OCI-LY1 (cell line): ENCODE data around the gene RHBDF2.
"Not testable (repeated sequence)": the region's sequence is repeated elsewhere in the genome, so short reads cannot be mapped to it uniquely, and the experiment has no call there.

Experiments
- H2AFZ ChIP-seq: fragments of 200-600 bp; sonication (generic), shearing (Covaris generic); 2 replicates; pipeline ENCODE4 v1.6.0; 2014; ENCODE audit warnings: antibody characterized with exemption, mild to moderate bottlenecking, low read length
- H3F3A ChIP-seq: fragments of 200-600 bp; sonication (generic), shearing (Covaris generic); 2 replicates; pipeline ENCODE4 v1.6.0; 2014; ENCODE audit warnings: mild to moderate bottlenecking, antibody characterized with exemption, low read length, moderate library complexity; ENCODE audit not compliant: insufficient read depth
- H3K27ac ChIP-seq: fragments of 200-600 bp; sonication (generic); 2 replicates; pipeline ENCODE4 v1.5.1; 2014; ENCODE audit warnings: low read length, mixed run types, mild to moderate bottlenecking, low read depth; ENCODE audit not compliant: poor library complexity, severe bottlenecking
- H3K27me3 ChIP-seq: fragments of 200-600 bp; sonication (generic); 2 replicates; pipeline ENCODE4 v1.6.0; 2014; ENCODE audit warnings: antibody characterized with exemption, mild to moderate bottlenecking, low read length, moderate library complexity; ENCODE audit not compliant: insufficient read depth
- H3K36me3 ChIP-seq: fragments of 200-600 bp; sonication (generic); 2 replicates; pipeline ENCODE4 v1.6.1; 2014; ENCODE audit warnings: mild to moderate bottlenecking, antibody characterized with exemption, low read length, moderate library complexity, mixed read lengths; ENCODE audit not compliant: insufficient read depth
- H3K4me1 ChIP-seq: fragments of 200-600 bp; sonication (generic); 2 replicates; pipeline ENCODE4 v1.5.1; 2014; ENCODE audit warnings: mild to moderate bottlenecking, low read length, moderate library complexity; ENCODE audit not compliant: insufficient read depth, severe bottlenecking
- H3K4me2 ChIP-seq: fragments of 200-600 bp; sonication (generic), shearing (Covaris generic); 2 replicates; pipeline ENCODE4 v1.6.1; 2014; ENCODE audit warnings: low read length
- H3K4me3 ChIP-seq: fragments of 200-600 bp; sonication (generic); 2 replicates; pipeline ENCODE4 v1.5.1; 2014; ENCODE audit warnings: low read length, low read depth, mild to moderate bottlenecking, mixed read lengths; ENCODE audit not compliant: poor library complexity, severe bottlenecking
- H3K79me2 ChIP-seq: fragments of 200-600 bp; shearing (Covaris generic); 2 replicates; pipeline ENCODE4 v1.6.1; 2016; ENCODE audit warnings: mixed run types, low read length, mixed read lengths; ENCODE audit not compliant: insufficient read depth
- H3K9ac ChIP-seq: fragments of 200-600 bp; sonication (generic), shearing (Covaris generic); 2 replicates; pipeline ENCODE4 v1.6.1; 2014; ENCODE audit warnings: mild to moderate bottlenecking, low read length, mixed read lengths
- H3K9me2 ChIP-seq: fragments of 200-600 bp; sonication (generic), shearing (Covaris generic); 2 replicates; pipeline ENCODE4 v1.6.1; 2014; ENCODE audit warnings: low read depth, mild to moderate bottlenecking, low read length, mixed read lengths
- H3K9me3 ChIP-seq: fragments of 200-600 bp; shearing (Covaris generic); 2 replicates; pipeline ENCODE4 v1.6.1; 2014; ENCODE audit warnings: low read length, mixed read lengths
- H4K20me1 ChIP-seq: fragments of 200-600 bp; sonication (generic), shearing (Covaris generic); 2 replicates; pipeline ENCODE4 v1.6.0; 2016; ENCODE audit warnings: mild to moderate bottlenecking, low read length; ENCODE audit not compliant: insufficient read depth
- EZH2 ChIP-seq: fragments of 200-600 bp; sonication (generic), shearing (Covaris generic); IDR thresholded peaks from 2 replicates; pipeline ENCODE4 v1.8.0; 2017; ENCODE audit warnings: borderline replicate concordance, mixed run types, mild to moderate bottlenecking, antibody characterized with exemption, low read length, moderate library complexity, mixed read lengths
- TF ChIP-seq, protein P1 (sequence below): fragments of 200-600 bp; sonication (generic), shearing (Covaris generic); IDR thresholded peaks from 2 replicates; pipeline ENCODE4 v1.5.1; 2017; ENCODE audit warnings: mild to moderate bottlenecking, antibody characterized with exemption, low read length, moderate library complexity, mixed read lengths

Gene RHBDF2

GRCh38 chr17:76528156-76528527, 26.9 kb upstream of the RHBDF2 start:
- peak overlapping the region; percentile 67 for H3K9ac ChIP-seq

DNA sequence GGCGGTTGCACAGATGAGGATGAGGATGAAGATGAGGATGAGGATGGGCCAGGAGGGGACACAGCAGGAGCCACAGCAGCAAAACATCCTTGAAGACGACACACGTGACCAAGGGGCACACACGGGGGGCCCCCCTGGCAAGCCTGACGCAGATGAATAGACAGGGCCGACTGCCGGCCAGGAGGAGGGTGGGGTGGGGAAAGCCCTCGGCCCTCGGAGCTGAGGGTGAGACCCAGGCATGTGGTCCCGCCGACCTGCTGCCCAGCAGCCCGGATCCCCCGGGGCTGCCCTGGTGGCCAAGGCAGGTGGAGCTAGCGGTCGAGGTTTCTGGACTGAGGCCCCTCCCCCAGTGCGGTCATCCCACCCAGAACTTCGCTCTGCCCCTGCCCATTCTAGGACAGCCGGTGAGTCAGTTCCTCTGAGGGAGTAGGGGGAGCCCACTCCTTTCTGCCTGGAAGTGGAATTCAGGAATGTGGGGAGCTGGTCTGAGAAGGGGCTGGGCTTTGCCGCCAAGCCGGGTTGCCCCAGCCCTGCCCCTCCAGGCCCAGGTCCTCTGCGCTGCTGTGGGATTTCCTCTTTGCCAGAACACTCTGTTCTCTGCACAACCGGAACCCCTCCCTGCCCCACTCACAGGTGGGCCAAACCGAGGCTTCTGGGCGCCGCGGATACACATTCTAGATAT, 26.3 kb upstream of the RHBDF2 start:
- no peaks in the 10 kb centered on the region for H3K9me2 ChIP-seq
- H3K4me1 ChIP-seq: peaks cover 44% of the 10 kb centered on the region
- H3K9me3 ChIP-seq: no peaks in the 10 kb centered on the region
- H3K79me2 ChIP-seq: no peaks in the 10 kb centered on the region
- H3K27me3 ChIP-seq: 0 out of 2 replicates have a peak, but pooled peaks cover 6% of the 10 kb centered on the region
- no peaks in the 10 kb centered on the region for H3K36me3 ChIP-seq
- no peak overlapping the region for H2AFZ ChIP-seq
- H4K20me1 ChIP-seq: no peaks in the 10 kb centered on the region
- peak overlapping the region; percentile 66 for H3K4me2 ChIP-seq
- H3K9ac ChIP-seq: peak overlapping the region; percentile 3; the same call in 1 of the 2 replicates
- no peak for TF ChIP-seq EZH2
- TF ChIP-seq, protein P1, sequence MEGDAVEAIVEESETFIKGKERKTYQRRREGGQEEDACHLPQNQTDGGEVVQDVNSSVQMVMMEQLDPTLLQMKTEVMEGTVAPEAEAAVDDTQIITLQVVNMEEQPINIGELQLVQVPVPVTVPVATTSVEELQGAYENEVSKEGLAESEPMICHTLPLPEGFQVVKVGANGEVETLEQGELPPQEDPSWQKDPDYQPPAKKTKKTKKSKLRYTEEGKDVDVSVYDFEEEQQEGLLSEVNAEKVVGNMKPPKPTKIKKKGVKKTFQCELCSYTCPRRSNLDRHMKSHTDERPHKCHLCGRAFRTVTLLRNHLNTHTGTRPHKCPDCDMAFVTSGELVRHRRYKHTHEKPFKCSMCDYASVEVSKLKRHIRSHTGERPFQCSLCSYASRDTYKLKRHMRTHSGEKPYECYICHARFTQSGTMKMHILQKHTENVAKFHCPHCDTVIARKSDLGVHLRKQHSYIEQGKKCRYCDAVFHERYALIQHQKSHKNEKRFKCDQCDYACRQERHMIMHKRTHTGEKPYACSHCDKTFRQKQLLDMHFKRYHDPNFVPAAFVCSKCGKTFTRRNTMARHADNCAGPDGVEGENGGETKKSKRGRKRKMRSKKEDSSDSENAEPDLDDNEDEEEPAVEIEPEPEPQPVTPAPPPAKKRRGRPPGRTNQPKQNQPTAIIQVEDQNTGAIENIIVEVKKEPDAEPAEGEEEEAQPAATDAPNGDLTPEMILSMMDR: no peak; the same call in 1 of the 2 replicates
- H3F3A ChIP-seq: no peaks in the 10 kb centered on the region
- no peak overlapping the region for H3K27ac ChIP-seq
- peak overlapping the region; percentile 60 for H3K4me3 ChIP-seq

More at GRCh38 chr17:76528156-76528527, 26.9 kb upstream of the RHBDF2 start:
- H3K9me2 ChIP-seq: no peaks in the 10 kb centered on the region
- H3F3A ChIP-seq: no peaks in the 10 kb centered on the region
- H3K9me3 ChIP-seq: no peaks in the 10 kb centered on the region
- H3K4me1 ChIP-seq: peaks cover 44% of the 10 kb centered on the region
- H3K79me2 ChIP-seq: no peaks in the 10 kb centered on the region
- no peaks in the 10 kb centered on the region for H3K36me3 ChIP-seq
- peak overlapping the region; percentile 60 for H3K4me3 ChIP-seq
- H3K27me3 ChIP-seq: 0 out of 2 replicates have a peak, but pooled peaks cover 6% of the 10 kb centered on the region
- peak overlapping the region; percentile 79 for H3K4me2 ChIP-seq
- H2AFZ ChIP-seq: no peak overlapping the region; the same call in 1 of the 2 replicates
- peak overlapping the region; percentile 81 for H3K27ac ChIP-seq
- no peaks in the 10 kb centered on the region for H4K20me1 ChIP-seq
- TF ChIP-seq, protein P1: no peak
- TF ChIP-seq EZH2: no peak

DNA sequence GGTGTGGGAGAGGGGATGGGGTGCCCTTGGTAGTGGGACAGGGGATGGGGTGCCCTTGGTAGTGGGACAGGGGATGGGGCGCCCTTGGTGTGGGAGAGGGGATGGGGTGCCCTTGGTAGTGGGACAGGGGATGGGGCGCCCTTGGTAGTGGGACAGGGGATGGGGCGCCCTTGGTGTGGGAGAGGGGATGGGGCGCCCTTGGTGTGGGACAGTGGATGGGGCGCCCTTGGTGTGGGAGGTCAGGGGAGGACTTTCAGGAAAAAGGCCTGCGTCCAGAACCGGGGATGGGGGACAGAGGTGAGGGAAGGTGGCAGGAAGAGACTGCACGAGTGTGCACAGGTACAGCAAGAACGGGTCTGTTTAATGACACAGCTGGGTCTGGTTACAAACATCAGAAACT, 25.8 kb upstream of the RHBDF2 start:
- not testable (repeated sequence) for H3K4me3 ChIP-seq, H2AFZ ChIP-seq, H3K27me3 ChIP-seq, H4K20me1 ChIP-seq, H3K27ac ChIP-seq, H3K36me3 ChIP-seq, H3K9ac ChIP-seq, H3K79me2 ChIP-seq, H3F3A ChIP-seq, H3K9me3 ChIP-seq, H3K9me2 ChIP-seq
- Histone ChIP-seq H3K4me1 (peaks cover 44% of the 10 kb centered on the region), H3K4me2 (peak overlapping the region; percentile 66; the same call in 1 of the 2 replicates)

- not testable (repeated sequence) for H3K4me2 ChIP-seq, H3K4me3 ChIP-seq, H3K27ac ChIP-seq, H3F3A ChIP-seq, H3K36me3 ChIP-seq, H3K9ac ChIP-seq, H3K79me2 ChIP-seq, H3K27me3 ChIP-seq, H3K9me2 ChIP-seq, H3K9me3 ChIP-seq, H4K20me1 ChIP-seq, H2AFZ ChIP-seq
- peaks cover 33% of the 10 kb centered on the region for H3K4me1 ChIP-seq
Observed at GRCh38 chr17:76525513-76525833, 24.2 kb upstream of the RHBDF2 start.
